GM21360 (cell line): Measurements from ENCODE around the gene PURB.
"Not testable (repeated sequence)": the region's sequence is repeated elsewhere in the genome, so short reads cannot be mapped to it uniquely, and the experiment has no call there.

Experiments used
- ATAC-seq: cut with Tn5 transposase; IDR thresholded peaks from one replicate; pipeline ENCODE4 v1.9.1; 2021; ENCODE audit warnings: mild to moderate bottlenecking, moderate library complexity; ENCODE audit not compliant: unreplicated experiment

Gene PURB

DNA sequence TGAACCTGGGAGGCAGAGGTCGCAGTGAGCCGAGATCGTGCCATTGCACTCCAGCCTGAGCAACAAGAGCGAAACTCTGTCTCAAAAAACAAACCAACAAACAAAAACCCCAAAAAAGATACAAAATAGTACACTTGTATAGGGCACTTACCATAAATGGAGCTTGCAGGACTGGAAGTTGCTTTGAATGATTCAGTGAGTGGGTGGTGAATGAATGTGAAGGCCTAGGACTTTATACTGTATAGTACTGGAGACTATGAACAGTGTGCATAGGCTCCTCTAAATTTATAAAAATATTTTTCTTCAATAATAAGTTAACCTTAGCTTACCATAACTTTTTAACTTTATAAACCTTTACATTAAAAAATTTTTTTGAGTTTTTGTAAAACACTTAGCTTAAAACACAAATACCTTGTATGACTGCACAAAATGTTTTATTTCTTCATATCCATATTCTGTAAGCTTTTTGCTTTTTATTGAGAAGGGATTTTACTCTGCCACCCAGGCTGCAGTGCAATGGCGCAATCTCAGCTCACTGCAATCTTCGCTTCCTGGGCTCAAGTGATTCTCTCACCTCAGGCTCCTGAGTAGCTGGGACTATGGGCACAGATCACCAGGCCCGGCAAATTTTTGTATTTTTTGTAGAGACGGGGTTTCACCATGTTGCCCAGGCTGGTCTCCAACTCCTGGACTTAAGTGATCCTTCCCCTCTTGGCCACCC is 30.5 kb downstream of the PURB start:
- no peak for ATAC-seq

DNA sequence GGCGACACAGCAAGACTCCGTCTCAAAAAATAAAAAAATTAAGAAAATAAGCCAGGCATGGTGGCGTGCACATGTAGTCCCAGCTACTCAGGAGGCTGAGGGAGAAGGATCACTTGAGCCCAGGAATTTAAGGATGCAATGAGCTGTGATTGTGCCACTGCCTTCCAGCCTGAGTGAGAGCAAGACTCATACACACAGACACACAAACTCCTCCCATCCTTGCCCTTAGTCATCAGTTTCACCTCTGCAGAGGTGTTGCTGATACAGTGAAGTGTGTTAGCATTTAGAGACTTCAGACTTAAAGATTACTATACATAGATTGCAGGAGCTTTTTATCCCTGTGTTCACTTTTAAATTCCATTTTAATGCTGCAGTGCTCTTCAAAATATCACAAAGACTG is 31.9 kb downstream of the PURB start:
- ATAC-seq = no peak

DNA sequence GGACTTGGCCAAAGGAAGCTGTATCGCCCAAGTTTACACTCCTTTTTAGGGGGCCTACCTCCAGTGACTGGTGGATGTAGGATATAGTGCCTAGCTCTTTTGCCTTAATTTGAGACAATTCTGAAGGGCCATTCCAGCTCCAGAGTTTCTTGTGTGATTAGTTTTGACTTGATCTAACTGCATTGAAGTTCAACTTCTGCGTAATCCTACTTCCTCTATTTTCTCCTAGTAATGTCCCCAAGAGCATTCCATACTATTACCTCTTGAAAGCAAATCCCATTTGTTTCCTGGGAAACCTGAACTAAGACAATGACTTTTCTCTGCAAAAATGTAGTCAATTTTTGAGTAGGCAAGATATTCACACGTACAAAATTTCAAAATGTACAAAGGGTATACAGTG is 32.7 kb downstream of the PURB start:
- no peak for ATAC-seq

DNA sequence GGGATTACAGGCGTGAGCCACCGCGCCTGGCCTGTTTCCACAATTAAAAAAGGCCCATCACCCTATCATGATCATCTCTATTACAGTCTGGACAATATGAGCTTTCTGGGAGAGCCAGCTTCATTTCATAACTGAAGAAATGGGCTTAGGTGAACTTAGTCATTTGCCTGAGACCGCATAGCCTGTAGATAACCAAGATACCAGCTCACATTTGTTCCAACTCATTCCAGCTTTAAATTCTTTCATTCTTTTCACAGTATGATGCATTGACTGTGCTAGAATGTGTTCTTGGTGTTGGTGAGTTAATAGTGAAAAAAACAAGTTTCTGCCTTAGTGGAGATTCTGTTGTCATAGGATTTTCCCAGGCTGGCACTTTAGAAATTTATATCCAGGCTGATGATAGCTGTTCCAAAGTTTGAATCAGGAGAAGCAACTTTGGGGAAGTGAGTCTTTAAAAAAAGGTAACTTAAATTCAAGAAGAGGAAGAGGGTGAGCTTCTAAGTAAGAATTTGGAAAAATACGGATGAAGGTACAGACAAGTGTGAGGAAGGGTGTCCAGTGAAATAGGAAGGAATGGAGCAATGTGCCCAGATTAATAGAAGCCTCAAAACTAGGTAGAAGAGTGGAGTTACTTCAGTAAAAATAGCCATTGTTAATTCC is 35.3 kb downstream of the PURB start:
- no peak for ATAC-seq

DNA sequence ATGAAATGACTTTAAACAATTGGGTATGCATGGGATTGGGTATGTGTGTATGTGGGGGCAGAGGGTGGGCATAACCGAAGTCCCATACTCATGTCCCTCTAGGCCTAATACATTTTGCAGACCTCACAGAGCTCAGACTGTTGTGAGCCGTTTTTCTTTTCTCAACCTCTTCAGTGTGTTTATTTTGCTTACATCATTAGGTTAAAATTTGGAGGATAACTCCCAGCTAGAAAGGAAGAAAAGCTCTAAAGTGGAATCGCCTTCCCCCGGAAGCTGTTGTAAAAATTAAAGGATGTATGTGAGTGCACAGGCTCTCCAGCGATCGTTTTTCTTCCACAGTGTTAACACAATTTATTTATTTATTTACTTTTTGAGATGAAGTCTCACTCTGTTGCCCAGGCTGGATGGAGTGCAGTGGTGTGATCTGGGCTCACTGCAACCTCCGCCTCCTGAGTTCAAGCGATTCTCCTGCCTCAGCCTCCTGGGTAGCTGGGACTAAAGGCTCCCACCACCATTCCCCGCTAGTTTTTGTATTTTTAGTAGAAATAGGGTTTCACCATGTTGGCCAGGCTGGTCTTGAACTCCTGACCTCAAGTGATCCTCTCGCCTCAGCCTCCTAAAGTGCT is 36.0 kb downstream of the PURB start:
- no peak for ATAC-seq

DNA sequence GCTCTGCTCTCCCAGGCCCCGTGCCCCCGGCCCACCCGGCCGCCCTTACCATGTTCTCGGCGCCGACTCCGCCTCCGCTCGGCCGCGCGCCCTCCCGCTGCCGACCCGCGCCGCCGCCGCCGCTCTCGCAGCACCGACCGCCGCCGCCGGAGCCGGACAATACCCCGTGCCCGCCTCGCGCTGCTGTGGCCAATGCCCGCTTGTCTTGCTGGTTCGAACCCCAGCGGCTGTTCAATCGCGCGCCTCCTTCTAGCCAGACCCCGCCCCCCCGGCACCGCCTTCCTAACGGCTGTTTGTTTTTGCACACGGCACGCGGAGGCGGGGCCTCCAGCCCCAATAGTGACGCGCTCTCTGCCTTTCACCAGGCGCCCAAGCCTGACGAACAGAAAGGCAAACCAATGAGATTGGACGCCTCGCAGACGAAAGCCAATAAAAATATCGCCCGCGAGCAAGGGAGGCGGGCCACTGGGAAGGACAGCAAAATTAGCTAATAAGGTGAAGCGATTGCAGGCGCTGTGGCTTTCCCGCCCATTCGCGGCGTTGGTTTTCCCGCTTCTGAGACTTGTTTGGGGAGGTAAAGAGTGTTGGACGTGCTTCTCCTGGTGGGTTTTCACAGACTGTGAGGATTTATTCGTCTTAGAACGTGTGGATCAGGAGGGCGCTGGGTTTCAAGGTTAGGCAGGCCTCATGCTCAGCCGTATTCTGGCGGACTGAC is 37.3 kb downstream of the PURB start, which contains the start of gene H2AZ2:
TSS of gene H2AZ2 (minus strand) at position 168 of the 715 bp plus-strand sequence. CDS start at position 52, 116 bp downstream.
- ATAC-seq = peak; percentile 79

DNA sequence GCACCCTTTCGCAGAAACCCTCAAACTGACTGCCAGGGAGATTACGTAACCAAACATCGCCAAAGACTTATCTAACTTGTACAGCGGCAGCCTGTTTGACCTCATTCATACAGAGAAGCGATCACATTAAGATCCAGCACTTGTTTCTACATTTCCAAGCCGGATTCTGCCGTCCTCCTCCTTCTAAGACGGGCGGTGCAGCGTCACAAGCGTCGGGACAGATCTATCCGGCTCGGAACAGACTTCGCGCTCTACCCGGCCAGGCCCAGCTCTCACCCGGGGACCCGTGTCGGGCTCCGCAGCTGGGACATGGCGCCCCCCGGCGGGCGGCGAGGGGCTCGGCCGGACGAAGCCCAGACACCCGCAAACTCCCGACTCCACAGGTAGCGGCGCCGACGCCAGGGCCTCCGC is 37.8 kb downstream of the PURB start:
- peak; percentile 70 for ATAC-seq

DNA sequence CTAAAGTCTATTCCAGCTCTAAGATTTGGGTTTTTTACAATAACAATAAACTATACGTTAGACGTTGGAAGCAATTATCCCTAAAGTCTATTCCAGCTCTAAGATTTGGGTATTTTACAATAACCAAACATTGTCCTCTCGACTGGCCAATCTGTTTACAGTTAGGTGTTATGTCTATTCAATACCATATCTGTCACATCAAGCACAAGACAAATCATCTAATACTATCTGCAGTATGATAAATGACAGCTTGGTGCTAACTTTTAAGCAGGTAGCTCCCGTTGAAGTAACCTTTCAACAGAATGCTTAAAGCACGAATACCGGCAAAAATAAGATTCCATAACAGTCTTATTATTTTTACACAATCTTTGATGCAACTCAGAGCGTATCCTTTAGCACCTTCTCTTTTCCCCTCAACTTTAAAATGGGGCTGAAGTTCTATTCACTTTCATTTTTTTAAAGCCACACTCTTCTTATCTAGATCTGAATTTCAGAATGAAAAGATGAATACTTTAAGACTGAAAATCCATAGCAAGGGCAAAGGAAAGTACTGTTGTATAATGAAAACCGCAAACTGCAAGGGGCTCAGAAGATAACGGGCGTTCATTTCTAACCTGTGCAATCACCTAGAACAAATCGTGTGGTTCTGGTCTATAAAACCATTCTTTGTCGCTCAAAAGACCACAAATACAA is 38.4 kb downstream of the PURB start:
- no peak for ATAC-seq

DNA sequence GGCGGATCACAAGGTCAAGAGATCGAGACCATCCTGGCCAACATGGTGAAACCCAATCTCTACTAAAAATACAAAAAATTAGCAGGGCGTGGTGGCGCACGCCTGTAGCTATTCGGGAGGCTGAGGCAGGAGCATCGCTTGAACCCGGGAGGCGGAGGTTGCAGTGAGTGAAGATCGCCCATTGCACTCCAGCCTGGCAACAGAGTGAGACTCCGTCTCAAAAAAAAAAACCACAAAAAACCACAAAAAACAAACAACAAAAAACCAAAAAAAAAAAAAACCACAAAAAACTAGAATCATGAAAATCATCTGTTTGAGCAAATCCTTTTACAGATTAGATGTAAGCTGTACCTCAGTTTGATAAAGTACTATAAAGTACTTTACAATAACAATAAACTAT is 38.9 kb downstream of the PURB start:
- ATAC-seq = not testable (repeated sequence)

DNA sequence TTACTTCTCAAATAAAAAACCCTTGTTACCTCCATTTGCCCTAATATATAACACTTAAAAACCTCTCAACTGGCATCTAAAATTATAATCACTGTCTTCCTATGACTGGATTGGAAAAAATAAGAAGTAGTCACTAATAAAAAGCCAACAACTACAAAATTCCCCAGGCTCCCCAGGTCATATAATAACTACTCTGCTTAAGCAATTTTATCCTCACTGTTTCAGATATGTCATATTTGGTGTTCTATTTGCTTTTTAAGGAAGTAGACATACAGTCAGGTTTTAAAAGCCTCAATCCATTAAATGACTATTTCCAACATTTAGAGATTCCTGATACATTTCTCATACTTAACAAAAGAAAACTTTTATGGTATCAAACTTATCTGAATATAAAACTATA is 39.9 kb downstream of the PURB start:
- no peak for ATAC-seq

DNA sequence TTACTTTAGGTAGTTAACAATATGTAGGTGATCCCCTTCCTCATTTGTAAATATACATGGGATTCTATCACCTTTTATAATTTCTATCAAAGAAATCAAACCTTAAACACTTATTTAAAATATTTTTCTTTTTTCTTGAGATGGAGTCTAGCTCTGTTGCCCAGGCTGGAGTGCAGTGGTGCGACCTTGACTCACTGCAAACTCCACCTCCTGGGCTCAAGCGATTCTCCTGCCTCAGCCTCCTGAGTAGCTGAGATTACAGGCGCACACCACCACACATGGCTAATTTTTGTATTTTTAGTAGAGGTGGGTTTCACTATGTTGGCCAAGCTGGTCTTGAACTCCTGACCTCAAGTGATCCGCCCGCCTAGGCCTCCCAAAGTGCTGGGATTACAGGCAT is 41.9 kb downstream of the PURB start:
- ATAC-seq = not testable (repeated sequence)

DNA sequence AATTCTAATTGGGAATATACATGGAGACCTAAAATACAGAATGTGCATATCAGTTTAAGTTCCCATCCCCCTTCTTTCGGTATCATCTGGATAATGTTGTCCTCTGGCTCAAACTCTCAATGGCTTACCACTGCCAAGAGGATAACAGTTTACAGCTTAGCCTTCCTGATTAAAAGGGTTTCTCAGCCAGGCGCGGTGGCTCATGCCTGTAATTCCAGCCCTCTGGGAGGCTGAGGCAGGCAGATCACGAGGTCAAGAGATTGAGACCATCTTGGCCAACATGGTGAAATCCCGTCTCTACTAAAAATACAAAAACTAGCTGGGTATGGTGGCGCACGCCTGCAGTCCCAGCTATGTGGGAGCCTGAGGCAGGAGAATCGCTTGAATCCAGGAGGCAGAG is 42.7 kb downstream of the PURB start:
- ATAC-seq = not testable (repeated sequence)

DNA sequence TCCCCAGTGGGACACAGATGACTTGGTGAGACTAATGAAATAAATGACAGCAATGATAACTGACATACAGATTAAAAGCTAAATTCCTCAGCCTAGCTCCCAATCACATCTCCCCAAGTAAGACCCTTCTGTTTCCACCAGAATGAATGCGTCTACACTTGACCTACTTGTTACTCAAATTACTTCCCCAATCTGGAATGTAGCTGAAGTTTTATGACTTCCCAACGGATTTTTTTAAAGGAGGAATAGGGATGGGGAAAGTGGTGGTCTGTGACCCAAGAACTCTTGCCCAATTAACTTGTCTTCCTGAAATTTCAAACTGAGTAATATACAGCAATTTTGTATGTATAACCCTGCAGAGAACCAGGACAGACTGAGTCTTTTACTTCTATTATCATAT is 46.6 kb downstream of the PURB start:
- no peak for ATAC-seq

DNA sequence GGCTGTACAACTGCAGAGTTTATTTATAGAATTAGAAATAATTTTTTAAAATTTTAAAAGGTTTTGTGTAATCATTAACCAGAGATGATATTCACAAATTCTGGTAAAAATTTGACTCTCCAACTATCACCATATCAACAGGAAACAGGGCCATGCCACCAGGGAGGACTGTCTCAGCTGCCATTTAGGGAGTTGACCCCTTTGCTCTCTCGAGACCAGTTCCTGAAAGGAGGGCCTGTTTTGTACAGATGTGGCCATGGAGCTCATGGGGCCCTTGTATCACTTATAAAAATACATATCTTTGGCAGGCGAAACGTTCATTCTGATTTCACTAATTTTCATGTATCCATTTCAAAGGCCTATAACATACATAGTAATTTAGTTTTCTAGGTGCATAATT is 57.8 kb downstream of the PURB start:
- ATAC-seq = no peak
